Measurements from ENCODE around the gene LGALS8.

LGALS8 gene

GRCh38 chr1:236548452-236548851 is 24.7 kb downstream of the LGALS8 start:
- Histone ChIP-seq H3K4me1 (ENCODE audit: low read depth, poor library complexity, severe bottlenecking) (no peaks in the 10 kb centered on the region), H2AFZ (ENCODE audit: low read depth) (no peak overlapping the region), H3K36me3 (ENCODE audit: insufficient read depth) (peaks cover 28% of the 10 kb centered on the region; the same call in 1 of the 2 replicates), H3K4me2 (no peak overlapping the region), H3K9ac (no peak overlapping the region), H3K27me3 (ENCODE audit: insufficient read depth, low read depth) (no peaks in the 10 kb centered on the region), H3K79me2 (ENCODE audit: insufficient read depth, low read depth) (no peaks in the 10 kb centered on the region), H4K20me1 (ENCODE audit: insufficient read depth) (no peaks in the 10 kb centered on the region), H3K27ac (no peak overlapping the region), H3K4me3 (IDR thresholded peaks at IDR 0.05; ENCODE audit: insufficient read depth, low read depth, low read length) (no peak overlapping the region)
- no peak for TF ChIP-seq CTCF (conservative IDR thresholded peaks at IDR 0.05; ENCODE audit: low read depth, low read length)

GRCh38 chr1:236550961-236551851 is 27.4 kb downstream of the LGALS8 start:
- Histone ChIP-seq H2AFZ (ENCODE audit: low read depth) (no peak overlapping the region), H3K4me2 (no peak overlapping the region), H3K27ac (no peak overlapping the region), H4K20me1 (ENCODE audit: insufficient read depth) (no peaks in the 10 kb centered on the region), H3K9ac (no peak overlapping the region), H3K4me1 (ENCODE audit: low read depth, poor library complexity, severe bottlenecking) (no peaks in the 10 kb centered on the region), H3K27me3 (ENCODE audit: insufficient read depth, low read depth) (no peaks in the 10 kb centered on the region), H3K79me2 (ENCODE audit: insufficient read depth, low read depth) (no peaks in the 10 kb centered on the region), H3K36me3 (ENCODE audit: insufficient read depth) (peaks cover 37% of the 10 kb centered on the region; the same call in 1 of the 2 replicates), H3K4me3 (IDR thresholded peaks at IDR 0.05; ENCODE audit: insufficient read depth, low read depth, low read length) (no peak overlapping the region)
- TF ChIP-seq CTCF (conservative IDR thresholded peaks at IDR 0.05; ENCODE audit: low read depth, low read length) = no peak

- no peak overlapping the region for H3K4me2 ChIP-seq
- no peak overlapping the region for H3K27ac ChIP-seq
- H3K79me2 ChIP-seq (ENCODE audit: insufficient read depth, low read depth) = no peaks in the 10 kb centered on the region
- peaks cover 45% of the 10 kb centered on the region; the same call in 1 of the 2 replicates for H3K36me3 ChIP-seq (ENCODE audit: insufficient read depth)
- H2AFZ ChIP-seq (ENCODE audit: low read depth) = no peak overlapping the region
- no peaks in the 10 kb centered on the region for H3K27me3 ChIP-seq (ENCODE audit: insufficient read depth, low read depth)
- H3K9ac ChIP-seq = no peak overlapping the region
- H3K4me3 ChIP-seq (IDR thresholded peaks at IDR 0.05; ENCODE audit: insufficient read depth, low read depth, low read length) = no peak overlapping the region
- H3K4me1 ChIP-seq (ENCODE audit: low read depth, poor library complexity, severe bottlenecking) = no peaks in the 10 kb centered on the region
- no peak for TF ChIP-seq CTCF (conservative IDR thresholded peaks at IDR 0.05; ENCODE audit: low read depth, low read length)
- H4K20me1 ChIP-seq (ENCODE audit: insufficient read depth) = no peaks in the 10 kb centered on the region
Measured at GRCh38 chr1:236552096-236552495, 28.3 kb downstream of the LGALS8 start.

- no peak for TF ChIP-seq CTCF (conservative IDR thresholded peaks at IDR 0.05; ENCODE audit: low read depth, low read length)
- Histone ChIP-seq H3K36me3 (ENCODE audit: insufficient read depth) (peaks cover 46% of the 10 kb centered on the region; the same call in 1 of the 2 replicates), H3K27ac (no peak overlapping the region), H2AFZ (ENCODE audit: low read depth) (no peak overlapping the region), H3K27me3 (ENCODE audit: insufficient read depth, low read depth) (no peaks in the 10 kb centered on the region), H3K9ac (no peak overlapping the region), H4K20me1 (ENCODE audit: insufficient read depth) (no peaks in the 10 kb centered on the region), H3K4me3 (IDR thresholded peaks at IDR 0.05; ENCODE audit: insufficient read depth, low read depth, low read length) (no peak overlapping the region), H3K79me2 (ENCODE audit: insufficient read depth, low read depth) (no peaks in the 10 kb centered on the region), H3K4me1 (ENCODE audit: low read depth, poor library complexity, severe bottlenecking) (no peaks in the 10 kb centered on the region), H3K4me2 (no peak overlapping the region)
Measured at GRCh38 chr1:236552901-236553300, 29.1 kb downstream of the LGALS8 start.

Data from KMS-11 (cell line).